Fibroblast of mammary gland (primary cell): Measurements from ENCODE around the gene CWC27.

ENCODE experiments used
- DNase-seq: peaks from one replicate; pipeline ENCODE4 v3.0.0-alpha.2; 2010; ENCODE audit warnings: low read depth
- H3K4me3 ChIP-seq: 2 replicates; pipeline ENCODE4 v1.5.1; 2011; ENCODE audit warnings: low read depth, mild to moderate bottlenecking, low read length, moderate library complexity; ENCODE audit not compliant: control insufficient read depth
- CTCF ChIP-seq: conservative IDR thresholded peaks from 2 replicates; pipeline ENCODE4 v1.5.1; 2011; ENCODE audit warnings: low read depth, low read length, inconsistent platforms; ENCODE audit not compliant: control insufficient read depth, insufficient read depth

Gene CWC27

DNA sequence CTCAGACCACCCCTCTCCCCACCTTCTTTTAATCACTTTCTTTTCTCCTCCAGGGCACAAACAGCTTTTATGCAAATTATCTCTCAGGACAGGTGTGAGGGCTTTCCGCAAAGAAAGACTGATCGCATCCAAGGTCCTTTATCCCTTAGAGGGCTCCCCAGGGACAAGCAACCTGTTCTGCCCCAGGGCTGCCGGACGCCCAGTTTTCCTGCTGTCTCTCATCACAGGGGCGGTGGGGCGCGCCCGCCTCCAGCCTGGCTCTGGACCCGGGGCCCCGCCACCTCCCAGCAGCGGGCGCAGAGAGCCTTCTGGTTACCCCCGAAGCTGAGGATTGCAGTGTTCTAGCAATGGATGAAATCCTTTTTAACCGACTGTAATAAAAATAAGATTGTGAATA is 266.1 kb downstream of the CWC27 start:
- no peak for DNase-seq
- TF ChIP-seq CTCF, result no peak
- peak overlapping the region; percentile 39 for H3K4me3 ChIP-seq

DNA sequence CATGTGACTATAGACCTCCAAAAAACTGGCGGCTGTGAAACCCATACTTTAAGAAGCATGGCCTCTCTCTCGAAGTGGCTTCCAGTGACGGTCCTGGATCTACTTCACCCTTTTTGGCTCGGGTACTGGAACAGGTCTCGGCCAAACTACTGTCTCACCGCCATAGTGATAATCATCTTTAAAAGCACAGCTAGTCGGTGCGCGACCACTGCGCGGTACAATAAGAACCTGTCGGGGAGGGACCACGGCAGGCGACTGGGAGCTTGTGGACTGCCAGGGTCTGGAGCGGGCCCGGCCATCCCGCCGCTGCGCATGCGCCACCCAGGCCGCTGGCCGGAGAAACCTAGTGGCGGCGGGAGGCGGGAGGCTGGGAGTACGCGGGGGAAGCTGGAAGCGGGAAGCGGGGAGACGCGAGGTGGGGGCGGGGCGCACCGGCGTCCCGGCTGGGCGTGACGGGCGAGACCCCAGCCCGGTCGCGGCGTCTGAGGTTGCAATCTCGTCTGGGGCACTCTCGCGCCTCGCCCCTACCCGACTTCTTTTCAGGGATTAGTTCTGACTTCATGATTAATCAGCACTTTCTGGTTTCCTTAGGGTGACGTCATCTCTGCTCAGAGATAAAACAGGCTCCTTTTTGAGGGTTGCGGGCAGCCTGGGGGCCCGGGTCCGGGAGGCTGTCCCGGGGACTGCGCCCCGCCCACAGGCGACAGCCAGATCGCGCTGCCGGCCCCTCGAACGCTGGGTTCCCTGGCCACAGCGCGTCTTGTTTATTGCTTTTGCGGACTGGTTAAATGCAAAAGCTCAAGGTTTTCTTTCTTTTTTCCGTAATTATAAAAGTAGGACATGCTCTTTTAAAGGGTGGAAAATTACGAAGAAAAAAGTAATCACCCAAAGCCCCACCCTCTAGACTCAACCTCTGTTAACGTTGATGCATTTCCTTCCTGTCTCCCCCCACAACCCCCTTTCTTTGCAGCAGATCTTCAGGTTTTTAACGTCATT is 266.8 kb downstream of the CWC27 start:
- DNase-seq, result peak; percentile 96
- peak overlapping the region; percentile 39 for H3K4me3 ChIP-seq
- TF ChIP-seq CTCF, result no peak

DNA sequence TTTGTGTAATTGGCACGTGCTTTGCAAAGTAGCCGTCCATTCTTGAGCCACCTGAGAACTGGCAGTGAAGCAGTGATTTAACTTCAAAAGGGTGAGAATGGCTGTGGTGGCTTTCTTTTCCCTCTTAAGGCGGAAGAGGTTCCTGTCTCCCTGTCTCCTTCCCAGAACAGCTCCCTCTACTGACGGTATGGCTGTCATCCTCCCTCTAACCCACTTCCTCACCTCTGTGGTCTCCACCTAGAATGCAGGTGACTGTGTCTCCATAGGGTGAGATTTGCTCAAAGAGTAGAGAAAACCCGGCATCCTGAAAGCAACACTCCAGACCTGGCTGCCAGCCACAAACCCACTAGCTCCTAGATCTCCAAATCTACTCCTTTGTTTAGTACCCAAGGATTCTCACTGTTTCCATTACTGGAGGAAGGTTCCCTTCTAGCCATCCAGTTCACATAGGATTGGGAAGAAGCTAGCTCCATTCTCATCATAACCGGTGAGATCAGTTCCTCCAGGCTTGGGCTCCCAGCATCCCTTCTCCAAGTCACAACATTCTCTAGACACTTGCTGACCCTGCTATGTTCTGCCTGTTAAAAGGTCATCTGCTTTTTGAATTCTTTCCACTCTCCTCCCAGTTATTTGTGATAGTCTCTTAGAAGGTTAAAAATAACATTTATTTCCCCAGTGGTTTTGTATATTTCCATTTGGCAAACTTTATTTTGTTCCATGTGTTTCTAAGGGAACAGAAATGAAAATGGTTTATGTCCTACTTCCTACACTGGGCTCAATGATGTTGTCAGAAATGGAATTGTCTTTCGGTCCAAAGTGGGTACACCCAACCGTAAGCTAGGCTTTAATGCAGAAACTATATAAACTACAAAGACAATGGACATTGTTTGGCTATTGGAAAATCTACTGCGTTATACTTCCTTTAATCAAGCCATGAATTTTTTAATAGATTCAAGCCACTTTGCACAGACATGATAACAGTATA is 269.4 kb downstream of the CWC27 start:
- peak; percentile 32 for TF ChIP-seq CTCF
- no peak for DNase-seq
- H3K4me3 ChIP-seq, result no peak overlapping the region

DNA sequence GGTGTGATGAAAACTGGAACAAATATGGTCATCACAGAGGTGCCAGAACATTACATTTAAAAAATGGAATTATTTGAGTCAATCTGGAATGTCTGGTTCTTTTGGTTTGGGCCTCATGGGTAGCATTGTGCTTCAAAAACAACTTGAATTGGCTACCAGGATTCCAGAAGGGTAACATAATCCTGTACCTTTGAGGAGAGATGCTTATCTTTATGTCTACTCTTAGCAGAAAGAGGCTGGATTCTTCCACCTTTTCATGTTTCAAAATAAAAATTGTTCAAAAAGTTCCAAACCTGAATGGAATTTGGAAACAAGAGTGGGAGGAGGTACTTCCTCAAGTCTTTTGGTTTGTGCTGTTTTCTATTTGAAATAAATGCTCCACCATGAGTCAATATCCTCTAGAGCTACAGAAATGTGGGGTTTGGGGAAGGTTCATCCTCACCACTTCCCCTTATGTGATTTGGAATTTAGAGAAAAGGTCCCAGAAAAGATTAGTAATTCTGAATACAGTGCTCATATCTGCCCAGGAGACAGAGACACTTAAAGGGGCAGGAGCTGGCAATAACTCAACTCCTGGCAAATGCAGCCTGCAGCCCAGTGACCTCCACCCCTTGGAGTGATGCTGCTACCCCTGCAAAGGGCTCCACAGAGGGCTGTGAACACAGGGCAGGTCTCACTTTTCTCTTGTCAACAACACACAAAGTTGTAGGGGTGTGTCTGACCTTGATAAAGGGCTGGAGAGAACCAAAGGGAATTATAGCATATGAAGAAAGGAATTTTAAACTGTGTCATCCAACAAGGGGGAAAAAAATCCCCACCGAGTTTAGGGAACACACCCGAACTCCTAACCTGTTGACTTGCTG is 272.8 kb downstream of the CWC27 start:
- no peak overlapping the region for H3K4me3 ChIP-seq
- peak; percentile 81 for DNase-seq
- TF ChIP-seq CTCF, result no peak

GRCh38 chr5:65043843-65044359 is 275.2 kb downstream of the CWC27 start:
- H3K4me3 ChIP-seq, result no peak overlapping the region
- no peak for DNase-seq
- TF ChIP-seq CTCF, result no peak
